Right atrium auricular region (tissue), 2 donors: Measurements from ENCODE around the gene CHST15. TPM values are rescaled to one million over a fixed set of nuclear protein-coding genes. Genes with fewer than 3 reads are reported as not detected.

Experiments used
- DNase-seq: peaks from one replicate; pipeline ENCODE4 v3.0.0-alpha.2; 2019; ENCODE audit warnings: low spot score
- H3K27ac ChIP-seq, 2 donors: fragments of 200-600 bp; sonication (generic); 1 replicate in 1 of 2; 2 replicates in 1 of 2; pipeline ENCODE4 v1.5.1; 2016 to 2019
- H3K27me3 ChIP-seq, 2 donors: fragments of 200-600 bp; sonication (generic); one replicate each; pipeline versions ENCODE4 v1.5.1 to v1.6.0; 2017 to 2019
- H3K36me3 ChIP-seq: fragments of 200-600 bp; sonication (generic); one replicate; pipeline ENCODE4 v1.5.1; 2016
- H3K4me1 ChIP-seq, 2 donors: fragments of 200-600 bp; sonication (generic); one replicate each; pipeline versions ENCODE4 v1.5.1 to v1.6.0; 2017 to 2019
- H3K4me3 ChIP-seq, 2 donors: fragments of 200-600 bp; sonication (generic); 1 replicate in 1 of 2; 2 replicates in 1 of 2; pipeline ENCODE4 v1.5.1; 2017 to 2019; ENCODE audit warnings: mild to moderate bottlenecking in 1 of 2, moderate library complexity in 1 of 2
- H3K9me3 ChIP-seq, 2 donors: fragments of 200-600 bp; sonication (generic); one replicate each; pipeline ENCODE4 v1.5.1; 2019
- total RNA-seq, 2 donors: library from RNA; depleted of rRNA; stranded (reverse); fragments of >200 nt; gene quantifications; one replicate each; pipeline ENCODE4 v1.1.0, GENCODE V29; 2016
- TF ChIP-seq, protein P1 (sequence below), 2 donors: fragments of 200-600 bp; sonication (generic); IDR thresholded peaks; one replicate each; pipeline ENCODE4 v1.5.1; 2019; ENCODE audit warnings: antibody characterized with exemption in 2 of 2

CHST15 gene
- total RNA-seq, 2 donors from 2014 or later, result 7.0 to 14.2 TPM

DNA sequence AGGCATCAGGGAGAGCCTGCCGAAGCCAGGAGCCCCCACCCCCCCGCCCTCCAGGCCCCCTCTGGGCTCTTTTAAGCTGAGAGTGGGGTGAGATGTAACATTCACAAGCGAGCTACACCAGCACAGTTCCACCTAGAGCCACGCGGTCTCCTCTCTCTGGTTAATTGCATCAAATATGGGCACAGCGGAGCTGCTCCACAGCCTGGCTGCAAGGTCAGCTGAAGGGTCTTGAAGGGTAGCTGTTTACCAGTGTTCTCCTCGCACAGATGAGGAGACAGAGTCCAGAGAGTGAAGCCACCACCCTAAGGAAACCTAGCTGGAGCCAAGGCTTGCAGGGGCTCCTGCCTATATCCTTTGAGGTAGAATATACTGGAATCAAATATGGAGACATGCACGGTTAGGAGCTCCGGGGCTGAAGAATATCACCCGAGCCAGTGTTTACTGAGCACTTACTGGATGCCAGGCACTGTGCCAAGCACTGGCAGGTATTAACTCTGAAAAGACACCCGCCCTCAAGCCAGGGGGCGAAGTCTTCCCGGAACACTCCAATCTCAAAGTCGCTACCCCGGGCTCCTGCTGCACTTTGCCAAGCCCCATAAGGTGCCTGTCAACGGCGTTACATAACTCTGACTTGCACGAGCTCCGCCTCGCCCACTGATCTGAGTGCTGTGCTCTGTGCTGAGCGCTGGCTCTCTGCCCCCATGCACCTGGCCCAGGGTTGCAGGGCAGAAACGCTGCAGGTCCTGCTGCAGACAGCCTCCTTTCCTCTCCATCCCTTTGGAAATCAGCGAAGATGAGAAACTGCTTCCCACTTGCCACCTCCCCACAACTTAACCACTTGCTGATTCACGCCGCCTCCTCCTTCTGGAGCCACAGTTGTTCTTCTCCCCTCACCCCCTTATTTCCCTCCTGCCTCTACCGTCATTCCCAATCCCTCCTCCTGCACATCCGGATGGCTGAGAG, 5.4 kb downstream of the CHST15 start:
- Histone ChIP-seq H3K4me1 (peaks cover 0 to 20% of the 10 kb centered on the region in 2 donors), H3K36me3 (no peaks in the 10 kb centered on the region), H3K27me3 (no peaks in the 10 kb centered on the region), H3K9me3 (no peaks in the 10 kb centered on the region), H3K4me3 (no peak overlapping the region), H3K27ac (no peak overlapping the region)
- TF ChIP-seq, protein P1, sequence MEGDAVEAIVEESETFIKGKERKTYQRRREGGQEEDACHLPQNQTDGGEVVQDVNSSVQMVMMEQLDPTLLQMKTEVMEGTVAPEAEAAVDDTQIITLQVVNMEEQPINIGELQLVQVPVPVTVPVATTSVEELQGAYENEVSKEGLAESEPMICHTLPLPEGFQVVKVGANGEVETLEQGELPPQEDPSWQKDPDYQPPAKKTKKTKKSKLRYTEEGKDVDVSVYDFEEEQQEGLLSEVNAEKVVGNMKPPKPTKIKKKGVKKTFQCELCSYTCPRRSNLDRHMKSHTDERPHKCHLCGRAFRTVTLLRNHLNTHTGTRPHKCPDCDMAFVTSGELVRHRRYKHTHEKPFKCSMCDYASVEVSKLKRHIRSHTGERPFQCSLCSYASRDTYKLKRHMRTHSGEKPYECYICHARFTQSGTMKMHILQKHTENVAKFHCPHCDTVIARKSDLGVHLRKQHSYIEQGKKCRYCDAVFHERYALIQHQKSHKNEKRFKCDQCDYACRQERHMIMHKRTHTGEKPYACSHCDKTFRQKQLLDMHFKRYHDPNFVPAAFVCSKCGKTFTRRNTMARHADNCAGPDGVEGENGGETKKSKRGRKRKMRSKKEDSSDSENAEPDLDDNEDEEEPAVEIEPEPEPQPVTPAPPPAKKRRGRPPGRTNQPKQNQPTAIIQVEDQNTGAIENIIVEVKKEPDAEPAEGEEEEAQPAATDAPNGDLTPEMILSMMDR (IDR thresholded peaks at IDR 0.05), result no peak
- no peak for DNase-seq

DNA sequence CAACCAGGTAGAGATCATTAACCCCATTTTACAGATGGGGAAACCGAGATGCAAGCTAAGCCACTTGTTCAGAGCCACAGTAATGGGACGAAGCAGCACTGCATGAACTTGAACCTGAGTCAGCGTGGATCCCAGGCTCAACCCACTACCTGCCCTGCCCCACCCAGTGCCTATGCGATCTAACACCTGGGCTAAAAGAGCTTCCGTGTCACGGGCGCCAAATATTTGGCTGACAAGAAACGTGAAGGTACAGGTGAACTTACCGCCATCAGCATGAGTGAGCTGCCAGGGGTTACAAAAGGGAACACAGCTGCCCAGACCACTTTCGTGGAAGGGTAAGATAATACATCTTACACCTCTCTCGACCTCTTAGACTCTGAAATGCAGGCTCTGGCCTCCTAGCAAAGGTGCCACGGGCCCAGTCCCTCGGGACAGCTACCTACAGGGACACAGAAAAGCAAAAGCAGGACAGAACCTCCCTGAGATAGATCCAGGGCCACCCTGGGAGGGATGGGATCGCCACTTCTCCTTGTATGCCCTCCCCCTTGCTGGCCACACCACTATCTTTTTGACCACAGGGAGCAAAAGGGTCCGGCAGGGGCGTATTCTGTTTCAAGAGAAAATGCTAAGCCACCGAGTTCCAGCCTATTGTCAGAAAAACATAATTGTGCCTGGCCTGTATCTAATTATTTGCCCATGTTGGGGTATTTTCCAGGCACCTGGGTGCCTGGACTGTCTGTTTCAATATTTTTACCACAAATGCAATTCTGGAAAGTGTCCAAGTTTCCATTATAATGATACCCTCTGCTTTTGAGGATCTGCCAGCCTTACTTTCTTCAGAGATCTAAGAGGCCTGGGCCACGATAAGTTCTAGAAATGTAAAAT, 6.4 kb downstream of the CHST15 start:
- no peak overlapping the region for H3K27ac ChIP-seq
- peaks cover 0 to 10% of the 10 kb centered on the region in 2 donors for H3K4me1 ChIP-seq
- H3K4me3 ChIP-seq, result no peak overlapping the region
- no peaks in the 10 kb centered on the region for H3K36me3 ChIP-seq
- H3K27me3 ChIP-seq, result no peaks in the 10 kb centered on the region
- DNase-seq, result no peak
- TF ChIP-seq, protein P1 (IDR thresholded peaks at IDR 0.05), result no peak
- no peaks in the 10 kb centered on the region for H3K9me3 ChIP-seq

DNA sequence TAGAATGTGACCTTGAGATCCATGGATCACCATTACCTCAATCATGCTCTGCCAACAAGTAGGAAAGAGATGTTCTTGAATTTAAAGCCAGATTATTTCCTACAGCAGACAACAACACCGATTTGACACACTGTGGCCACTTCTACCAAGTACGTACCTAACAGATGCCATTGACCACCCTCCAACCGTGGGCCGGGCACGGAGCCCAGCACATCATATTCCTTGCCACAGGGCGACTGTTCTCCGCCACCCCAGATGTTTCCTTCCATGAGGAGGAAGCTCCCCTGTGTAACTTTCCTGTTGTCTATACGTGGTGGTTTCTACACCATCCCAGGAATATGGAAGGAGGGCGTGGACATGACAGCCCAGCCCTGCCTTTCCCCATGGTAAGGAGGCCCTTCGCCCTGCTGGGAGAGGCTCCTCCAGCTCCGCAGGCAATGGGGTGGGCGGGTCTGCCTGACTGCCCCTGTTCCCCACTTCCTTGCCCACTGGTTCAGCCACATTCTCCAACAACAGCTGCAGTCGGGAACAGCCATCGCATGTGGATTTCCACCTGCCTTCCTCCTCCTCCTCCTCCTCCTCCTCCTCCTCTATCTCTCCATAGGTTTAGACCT, 7.2 kb downstream of the CHST15 start:
- no peak overlapping the region for H3K27ac ChIP-seq
- H3K4me1 ChIP-seq, result peaks cover 0 to 2% of the 10 kb centered on the region in 2 donors
- H3K4me3 ChIP-seq, result no peak overlapping the region
- H3K9me3 ChIP-seq, result no peaks in the 10 kb centered on the region
- H3K36me3 ChIP-seq, result no peaks in the 10 kb centered on the region
- TF ChIP-seq, protein P1 (IDR thresholded peaks at IDR 0.05), result no peak
- DNase-seq, result no peak
- no peaks in the 10 kb centered on the region for H3K27me3 ChIP-seq

DNA sequence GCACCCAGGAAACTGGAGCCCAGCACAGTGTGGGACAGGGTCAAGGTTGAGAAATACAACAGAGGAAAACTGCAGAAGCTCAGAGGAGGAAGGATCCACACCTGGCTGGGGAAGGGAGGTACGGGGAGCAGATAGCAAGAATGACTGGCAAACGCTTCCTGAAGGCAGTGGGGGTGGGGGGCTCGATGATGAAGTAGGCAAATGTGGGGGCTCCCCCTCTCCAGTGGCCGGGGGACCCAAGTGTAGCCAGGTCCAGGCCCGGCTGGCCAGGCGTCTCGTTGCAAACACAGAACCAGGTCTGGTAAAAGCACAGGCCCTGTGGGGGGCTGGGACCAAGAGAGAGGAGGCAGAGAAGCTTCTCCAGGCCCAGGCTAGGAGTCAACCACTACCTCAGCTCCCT, 7.7 kb downstream of the CHST15 start:
- H3K9me3 ChIP-seq, result no peaks in the 10 kb centered on the region
- H3K27ac ChIP-seq, result no peak overlapping the region
- no peaks in the 10 kb centered on the region for H3K27me3 ChIP-seq
- DNase-seq, result no peak
- no peaks in the 10 kb centered on the region for H3K4me1 ChIP-seq
- H3K4me3 ChIP-seq, result no peak overlapping the region
- TF ChIP-seq, protein P1 (IDR thresholded peaks at IDR 0.05), result no peak
- no peaks in the 10 kb centered on the region for H3K36me3 ChIP-seq

DNA sequence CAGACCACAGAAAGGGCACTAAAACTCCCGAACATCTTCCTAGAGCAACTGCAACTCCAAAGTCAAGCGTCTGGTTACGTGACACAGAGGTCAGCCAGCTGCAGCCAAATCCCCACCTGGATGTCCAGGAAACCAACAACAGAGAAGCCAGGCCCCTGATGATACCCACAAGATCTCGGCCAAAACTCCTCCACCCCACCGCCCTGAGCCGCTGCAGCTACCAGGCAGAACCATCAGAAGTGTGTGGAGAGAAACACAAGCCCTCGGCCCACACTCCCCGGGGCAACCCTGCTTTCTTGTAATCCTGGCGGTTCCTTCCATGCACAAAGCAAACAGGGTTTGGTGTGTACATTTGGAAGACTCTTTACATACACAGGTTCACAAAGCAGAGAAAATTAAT, 8.7 kb downstream of the CHST15 start:
- no peaks in the 10 kb centered on the region for H3K27me3 ChIP-seq
- no peaks in the 10 kb centered on the region for H3K36me3 ChIP-seq
- TF ChIP-seq, protein P1 (IDR thresholded peaks at IDR 0.05), result no peak
- no peaks in the 10 kb centered on the region for H3K9me3 ChIP-seq
- no peaks in the 10 kb centered on the region for H3K4me1 ChIP-seq
- no peak overlapping the region for H3K27ac ChIP-seq
- DNase-seq, result no peak
- H3K4me3 ChIP-seq, result no peak overlapping the region
